Suppressor macrophage treated with lipopolysaccharide for 4 hours (primary cell): Measurements from ENCODE around the gene ZNF888.
"Not testable (repeated sequence)": the region's sequence is repeated elsewhere in the genome, so short reads cannot be mapped to it uniquely, and the experiment has no call there.

ENCODE experiments used
- DNase-seq: peaks from one replicate; pipeline ENCODE4 v3.0.0-alpha.2; 2020

Gene ZNF888

GRCh38 chr19:52922841-52923777, at the start of gene ZNF888:
Gene ZNF888 (minus strand): TSS chr19:52923428. CDS start chr19:52917873, 5,555 bp downstream.
- DNase-seq: peak; percentile 94

GRCh38 chr19:52967772-52968171, 44.5 kb upstream of the ZNF888 start:
- DNase-seq: no peak

- peak; percentile 19 for DNase-seq
These were observed 40.0 kb upstream of the ZNF888 start for GRCh38 chr19:52963247-52963618.

GRCh38 chr19:52962394-52963246, 39.4 kb upstream of the ZNF888 start, which contains the start of gene ZNF816:
Gene ZNF816 (minus strand): TSS chr19:52962881. CDS start chr19:52956089, 6,792 bp downstream.
- DNase-seq: peak; percentile 98

GRCh38 chr19:52961981-52962380, 38.8 kb upstream of the ZNF888 start:
- no peak for DNase-seq

- no peak for DNase-seq
These were observed 36.5 kb upstream of the ZNF888 start for GRCh38 chr19:52959613-52960295.

- DNase-seq: no peak
These were observed 34.4 kb upstream of the ZNF888 start for GRCh38 chr19:52957591-52957990.

- no peak for DNase-seq
These were observed 33.7 kb upstream of the ZNF888 start for GRCh38 chr19:52956917-52957316.

GRCh38 chr19:52949422-52949821, 26.2 kb upstream of the ZNF888 start:
- DNase-seq: no peak

GRCh38 chr19:52948025-52948770, 25.0 kb upstream of the ZNF888 start:
- DNase-seq: no peak

- no peak for DNase-seq
These were observed 23.4 kb upstream of the ZNF888 start for GRCh38 chr19:52946322-52947310.

- no peak for DNase-seq
These were observed 22.6 kb upstream of the ZNF888 start for GRCh38 chr19:52945652-52946321.

- DNase-seq: not testable (repeated sequence)
These were observed 21.7 kb upstream of the ZNF888 start for GRCh38 chr19:52944703-52945493.

GRCh38 chr19:52943884-52944643, 20.8 kb upstream of the ZNF888 start:
- no peak for DNase-seq

GRCh38 chr19:52943134-52943883, 20.1 kb upstream of the ZNF888 start:
- no peak for DNase-seq

- DNase-seq: peak; percentile 94
These were observed 19.3 kb upstream of the ZNF888 start for GRCh38 chr19:52942386-52943133.

- peak; percentile 31 for DNase-seq
These were observed 18.7 kb upstream of the ZNF888 start for GRCh38 chr19:52941941-52942385.
